GM18502 (cell line): Measurements from ENCODE around the gene MEG3.

Source experiments
- ATAC-seq: cut with Tn5 transposase; IDR thresholded peaks from one replicate; pipeline ENCODE4 v1.9.1; 2021; ENCODE audit warnings: mild to moderate bottlenecking; ENCODE audit not compliant: unreplicated experiment, poor library complexity

Gene MEG3

GRCh38 chr14:100861188-100861936 is 35.4 kb downstream of the MEG3 start:
- no peak for ATAC-seq

GRCh38 chr14:100861937-100862247 is 36.0 kb downstream of the MEG3 start:
- no peak for ATAC-seq

- ATAC-seq = no peak
These were observed 36.4 kb downstream of the MEG3 start for GRCh38 chr14:100862277-100862676.

- no peak for ATAC-seq
These were observed 36.9 kb downstream of the MEG3 start for GRCh38 chr14:100862793-100863192.

GRCh38 chr14:100864206-100864605 is 38.3 kb downstream of the MEG3 start:
- no peak for ATAC-seq

GRCh38 chr14:100864960-100865681 is 39.2 kb downstream of the MEG3 start:
- ATAC-seq = no peak

GRCh38 chr14:100865682-100866591 is 40.0 kb downstream of the MEG3 start:
- ATAC-seq = no peak

GRCh38 chr14:100866666-100867630 is 41.0 kb downstream of the MEG3 start:
- ATAC-seq = no peak

- ATAC-seq = no peak
These were observed 41.9 kb downstream of the MEG3 start for GRCh38 chr14:100867631-100868315.

- ATAC-seq = no peak
These were observed 42.9 kb downstream of the MEG3 start for GRCh38 chr14:100868621-100869370.

- ATAC-seq = no peak
These were observed 45.6 kb downstream of the MEG3 start for GRCh38 chr14:100871234-100872186.

GRCh38 chr14:100872259-100873095 is 46.6 kb downstream of the MEG3 start:
- no peak for ATAC-seq

- no peak for ATAC-seq
These were observed 47.2 kb downstream of the MEG3 start for GRCh38 chr14:100873096-100873482.

- no peak for ATAC-seq
These were observed 48.1 kb downstream of the MEG3 start for GRCh38 chr14:100874051-100874410.

GRCh38 chr14:100874411-100875091 is 48.6 kb downstream of the MEG3 start:
- no peak for ATAC-seq

- ATAC-seq = no peak
These were observed 49.2 kb downstream of the MEG3 start for GRCh38 chr14:100875126-100875525.
